Right renal pelvis (tissue), 4 donors: Measurements from ENCODE around the gene PSMB8. TPM values are rescaled to one million over a fixed set of nuclear protein-coding genes. Genes with fewer than 3 reads are reported as not detected.

Experiments used
- DNase-seq, 4 donors: peaks; one replicate each; pipeline ENCODE4 v3.0.0-alpha.2; 2013; ENCODE audit warnings: low read depth in 4 of 4, low spot score in 3 of 4, missing footprints in 1 of 4
- polyA plus RNA-seq, 4 donors: library from polyadenylated mRNA; unstranded; fragments of 120-200 nt; gene quantifications; one replicate each; pipeline ENCODE4 v1.2.1, GENCODE V29; 2013; ENCODE audit not compliant: insufficient read length in 4 of 4

PSMB8 gene
- polyA plus RNA-seq, 4 donors: 24.1 to 25.5 (median 24.5) TPM

GRCh38 chr6:32857156-32857891, 13.5 kb upstream of the PSMB8 start:
- no peak for DNase-seq

DNA sequence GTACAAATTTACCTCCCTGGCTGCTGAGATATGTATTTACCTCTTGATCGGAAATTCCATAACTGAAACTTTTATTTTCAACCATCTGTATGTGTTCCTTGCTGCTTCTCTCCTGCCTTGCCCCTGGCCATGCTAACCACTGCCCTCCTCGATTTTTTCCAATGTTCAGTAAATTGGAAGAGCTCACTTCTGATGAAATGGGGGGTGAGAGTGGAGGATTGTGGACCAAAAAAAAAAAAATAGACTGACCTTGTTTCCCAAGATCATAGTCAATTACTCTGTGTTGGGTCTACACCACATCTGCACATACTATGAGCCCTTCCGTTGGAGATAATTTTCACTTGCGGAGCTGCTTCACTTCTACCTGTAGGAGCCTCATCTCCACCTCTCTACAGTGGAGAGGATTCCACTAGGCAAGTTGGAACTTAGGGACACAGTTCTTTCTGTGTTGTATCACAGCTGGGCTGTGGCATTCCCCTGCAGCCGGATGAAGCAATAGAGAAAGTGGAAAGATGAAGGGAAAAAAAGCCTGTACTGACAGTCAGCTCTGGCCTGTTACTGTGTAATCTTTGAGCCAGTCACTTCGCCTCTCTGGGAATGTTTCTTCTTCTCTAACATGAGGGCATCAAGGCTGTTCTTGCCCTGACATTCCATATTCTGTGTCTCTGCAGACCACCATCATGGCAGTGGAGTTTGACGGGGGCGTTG, 11.8 kb upstream of the PSMB8 start:
- DNase-seq: no peak

- peak in 1 of 4 donors; percentile 12 for DNase-seq
Observed at GRCh38 chr6:32854376-32855178, 10.7 kb upstream of the PSMB8 start.

- DNase-seq: peak in 3 of 4 donors; percentile 83 to 86 (median 85)
Observed at GRCh38 chr6:32853541-32854375, 9.9 kb upstream of the PSMB8 start, which contains the start of the genes PSMB9 and TAP1. PSMB9 (plus strand) TSS chr6:32854192; CDS start chr6:32854230, 38 bp downstream. TAP1 (minus strand) TSS chr6:32853704; CDS start chr6:32853636, 68 bp downstream.

- peak in 1 of 4 donors; percentile 12 for DNase-seq
Observed at GRCh38 chr6:32852844-32853540, 9.1 kb upstream of the PSMB8 start.

- no peak for DNase-seq
Observed at GRCh38 chr6:32852018-32852843, 8.4 kb upstream of the PSMB8 start.

DNA sequence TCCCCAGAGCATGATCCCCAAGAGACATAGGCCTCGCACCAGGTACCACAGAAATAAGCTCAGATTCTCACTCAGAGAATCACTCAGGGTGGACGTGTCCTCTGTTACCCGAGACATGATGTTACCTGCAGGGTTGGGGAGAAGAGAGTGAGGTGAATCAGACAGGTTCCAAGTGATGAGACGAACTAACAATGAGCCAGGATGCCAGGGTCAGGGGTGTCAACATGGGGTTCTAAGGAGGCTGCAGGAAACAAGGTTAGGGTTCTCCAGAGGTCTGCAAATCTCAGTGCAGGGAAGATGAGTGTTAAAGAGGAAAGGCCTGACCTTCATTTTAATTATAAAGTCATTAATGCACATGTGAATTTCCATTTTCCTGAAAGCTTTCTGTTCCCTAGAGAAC, 7.2 kb upstream of the PSMB8 start:
- no peak for DNase-seq

GRCh38 chr6:32849126-32849525, 5.3 kb upstream of the PSMB8 start:
- DNase-seq: no peak

- no peak for DNase-seq
Observed at GRCh38 chr6:32847795-32848194, 3.9 kb upstream of the PSMB8 start.

DNA sequence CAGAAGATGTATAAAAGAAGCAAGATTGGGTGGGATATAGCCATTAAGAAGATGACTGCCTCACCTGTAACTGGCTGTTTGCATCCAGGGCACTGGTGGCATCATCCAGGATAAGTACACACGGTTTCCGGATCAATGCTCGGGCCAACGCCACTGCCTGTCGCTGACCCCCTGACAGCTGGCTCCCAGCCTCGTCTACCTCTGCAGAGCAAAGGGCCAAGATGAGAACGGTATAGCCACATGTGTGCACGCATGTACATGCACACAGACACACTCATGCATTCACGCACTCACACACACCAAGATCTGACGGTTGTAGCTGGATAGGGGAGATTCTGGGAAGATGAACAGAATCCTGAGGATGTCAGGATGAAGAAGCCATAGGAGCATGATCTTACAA, 3.2 kb upstream of the PSMB8 start:
- no peak for DNase-seq

DNA sequence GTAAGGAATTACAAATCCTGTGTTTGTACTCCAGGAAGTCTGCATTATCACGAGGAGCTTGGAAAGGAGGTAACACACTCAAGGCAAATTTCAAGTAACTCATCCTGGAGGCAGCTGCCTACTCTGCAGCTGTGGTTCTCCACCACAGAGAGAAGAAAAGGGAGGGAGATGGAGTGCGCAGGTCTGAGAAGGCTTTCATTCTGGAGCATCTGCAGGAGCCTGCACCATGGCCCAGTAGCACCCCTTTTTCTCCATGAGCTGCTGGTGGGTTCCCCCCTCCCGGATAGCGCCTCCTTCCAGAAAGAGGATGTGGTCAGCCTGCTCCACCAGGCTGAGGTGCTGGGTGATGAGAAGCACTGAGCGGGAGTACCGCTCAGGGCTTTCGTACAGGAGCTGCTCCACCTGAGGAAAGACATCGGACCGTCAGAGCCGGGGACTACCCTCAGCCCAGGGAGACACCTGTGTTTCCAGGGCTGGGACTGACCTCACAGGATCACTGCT, 1.6 kb upstream of the PSMB8 start:
- no peak for DNase-seq

GRCh38 chr6:32844839-32845383, 1.1 kb upstream of the PSMB8 start:
- DNase-seq: no peak

GRCh38 chr6:32843331-32843978, 392 bp downstream of the PSMB8 start:
- no peak for DNase-seq

GRCh38 chr6:32842690-32843089, 1.2 kb downstream of the PSMB8 start:
- no peak for DNase-seq

GRCh38 chr6:32842021-32842650, 1.7 kb downstream of the PSMB8 start:
- no peak for DNase-seq

- DNase-seq: no peak
Observed at GRCh38 chr6:32840604-32841246, 3.1 kb downstream of the PSMB8 start.

- DNase-seq: no peak
Observed at GRCh38 chr6:32839356-32839755, 4.5 kb downstream of the PSMB8 start.
